GM21447 (cell line): ENCODE results near the gene CCR7.

ENCODE experiments used
- ATAC-seq: cut with Tn5 transposase; IDR thresholded peaks from one replicate; pipeline ENCODE4 v1.9.1; 2021; ENCODE audit not compliant: unreplicated experiment

CCR7 gene

GRCh38 chr17:40562838-40563219 lies 2.4 kb downstream of the CCR7 start:
- ATAC-seq: no peak

- peak; percentile 31 for ATAC-seq
Measured at GRCh38 chr17:40561871-40562611, 3.2 kb downstream of the CCR7 start.

GRCh38 chr17:40561294-40561870 lies 3.9 kb downstream of the CCR7 start:
- peak; percentile 23 for ATAC-seq

GRCh38 chr17:40560592-40561293 lies 4.5 kb downstream of the CCR7 start:
- ATAC-seq: peak; percentile 44

GRCh38 chr17:40559954-40560591 lies 5.2 kb downstream of the CCR7 start:
- ATAC-seq: no peak

GRCh38 chr17:40559564-40559916 lies 5.7 kb downstream of the CCR7 start:
- ATAC-seq: no peak

GRCh38 chr17:40558890-40559563 lies 6.2 kb downstream of the CCR7 start:
- ATAC-seq: no peak

- ATAC-seq: no peak
Measured at GRCh38 chr17:40558300-40558889, 6.9 kb downstream of the CCR7 start.

GRCh38 chr17:40557531-40558299 lies 7.6 kb downstream of the CCR7 start:
- ATAC-seq: no peak

- no peak for ATAC-seq
Measured at GRCh38 chr17:40556884-40557414, 8.3 kb downstream of the CCR7 start.

GRCh38 chr17:40556198-40556661 lies 9.0 kb downstream of the CCR7 start:
- ATAC-seq: no peak

GRCh38 chr17:40555296-40556190 lies 9.7 kb downstream of the CCR7 start:
- no peak for ATAC-seq

- no peak for ATAC-seq
Measured at GRCh38 chr17:40554646-40555295, 10.5 kb downstream of the CCR7 start.

GRCh38 chr17:40553694-40554534 lies 11.4 kb downstream of the CCR7 start:
- ATAC-seq: no peak

GRCh38 chr17:40552806-40553693 lies 12.2 kb downstream of the CCR7 start:
- ATAC-seq: no peak
